HCT116 (cell line): ENCODE results near the gene ANKRD44.

ENCODE experiments used
- CEBPB ChIP-seq: IDR thresholded peaks from 2 replicates; pipeline ENCODE4 v1.6.1; 2012; ENCODE audit warnings: low read depth
- EZH2 ChIP-seq: fragments of 200-600 bp; sonication (generic); IDR thresholded peaks from 2 replicates; pipeline ENCODE4 v1.6.1; 2017; ENCODE audit warnings: antibody characterized with exemption, mixed run types
- EZH2phosphoT487 ChIP-seq: fragments of 200-600 bp; IDR thresholded peaks from 2 replicates; pipeline ENCODE4 v1.6.1; 2018; ENCODE audit warnings: antibody characterized with exemption, borderline replicate concordance
- POLR2A ChIP-seq: IDR thresholded peaks from 2 replicates; pipeline ENCODE4 v1.7.0; 2011; ENCODE audit warnings: borderline replicate concordance; ENCODE audit not compliant: insufficient read depth, insufficient read length; ENCODE audit errors: extremely low read depth
- POLR2AphosphoS5 ChIP-seq: IDR thresholded peaks from 2 replicates; pipeline ENCODE4 v1.6.1; 2011; ENCODE audit warnings: mild to moderate bottlenecking, low read depth, low read length, moderate library complexity
- RAD21 ChIP-seq: IDR thresholded peaks from 2 replicates; pipeline ENCODE4 v1.6.1; 2012; ENCODE audit warnings: low read depth, mild to moderate bottlenecking
- SP1 ChIP-seq: IDR thresholded peaks from 2 replicates; pipeline ENCODE4 v1.6.1; 2012; ENCODE audit warnings: low read depth
- TCF7L2 ChIP-seq: IDR thresholded peaks from 2 replicates; pipeline ENCODE4 v1.7.0; 2011; ENCODE audit warnings: borderline replicate concordance, inconsistent platforms; ENCODE audit not compliant: insufficient read depth, insufficient read length; ENCODE audit errors: extremely low read depth
- YY1 ChIP-seq: IDR thresholded peaks from 2 replicates; pipeline ENCODE4 v1.6.1; 2011; ENCODE audit warnings: low read length, low read depth, moderate library complexity, mild to moderate bottlenecking; ENCODE audit not compliant: insufficient replicate concordance; ENCODE audit errors: extremely low read depth
- TF ChIP-seq, protein P1 (sequence below), 3 experiments: fragments of 200-600 bp in 1 of 3; sonication (generic) in 1 of 3; IDR thresholded peaks in 2 of 3; conservative IDR thresholded peaks in 1 of 3; 2 replicates each; pipeline ENCODE4 v1.5.1; 2012 to 2017; ENCODE audit warnings: low read depth in 2 of 3, low read length in 2 of 3, antibody characterized with exemption in 1 of 3, borderline replicate concordance in 1 of 3, control low read depth in 1 of 3, mild to moderate bottlenecking in 1 of 3, mixed read lengths in 1 of 3, mixed run types in 1 of 3, moderate library complexity in 1 of 3; ENCODE audit not compliant: insufficient read depth in 1 of 3
- TF ChIP-seq, protein P2 (sequence below): IDR thresholded peaks from 2 replicates; pipeline ENCODE4 v1.6.1; 2012

DNA sequence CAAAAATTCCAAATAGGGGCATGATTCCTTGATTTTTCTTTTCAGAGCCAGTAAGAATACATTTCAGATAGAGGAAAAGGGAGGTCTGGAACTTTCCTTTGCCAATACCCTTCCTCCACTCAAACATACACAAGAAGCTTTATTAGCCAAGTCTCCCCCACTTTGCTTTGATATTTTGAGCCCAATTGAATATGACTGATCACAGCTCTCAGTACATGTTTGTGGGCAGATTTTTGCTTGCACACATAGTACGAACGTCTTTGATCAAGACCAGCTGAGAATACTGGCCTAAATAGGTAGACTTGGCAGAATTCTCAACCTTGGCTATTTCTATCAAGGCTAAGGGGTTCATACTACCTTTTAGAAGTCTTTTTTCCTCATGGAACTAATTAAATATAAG is 235.3 kb downstream of the ANKRD44 start:
- TF ChIP-seq, protein P1, sequence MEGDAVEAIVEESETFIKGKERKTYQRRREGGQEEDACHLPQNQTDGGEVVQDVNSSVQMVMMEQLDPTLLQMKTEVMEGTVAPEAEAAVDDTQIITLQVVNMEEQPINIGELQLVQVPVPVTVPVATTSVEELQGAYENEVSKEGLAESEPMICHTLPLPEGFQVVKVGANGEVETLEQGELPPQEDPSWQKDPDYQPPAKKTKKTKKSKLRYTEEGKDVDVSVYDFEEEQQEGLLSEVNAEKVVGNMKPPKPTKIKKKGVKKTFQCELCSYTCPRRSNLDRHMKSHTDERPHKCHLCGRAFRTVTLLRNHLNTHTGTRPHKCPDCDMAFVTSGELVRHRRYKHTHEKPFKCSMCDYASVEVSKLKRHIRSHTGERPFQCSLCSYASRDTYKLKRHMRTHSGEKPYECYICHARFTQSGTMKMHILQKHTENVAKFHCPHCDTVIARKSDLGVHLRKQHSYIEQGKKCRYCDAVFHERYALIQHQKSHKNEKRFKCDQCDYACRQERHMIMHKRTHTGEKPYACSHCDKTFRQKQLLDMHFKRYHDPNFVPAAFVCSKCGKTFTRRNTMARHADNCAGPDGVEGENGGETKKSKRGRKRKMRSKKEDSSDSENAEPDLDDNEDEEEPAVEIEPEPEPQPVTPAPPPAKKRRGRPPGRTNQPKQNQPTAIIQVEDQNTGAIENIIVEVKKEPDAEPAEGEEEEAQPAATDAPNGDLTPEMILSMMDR (IDR thresholded peaks at IDR 0.05 in 2 of 3, conservative IDR thresholded peaks at IDR 0.05 in 1 of 3; ENCODE audit: borderline replicate concordance in 1 of 3, insufficient read depth in 1 of 3, low read depth in 2 of 3, low read length in 2 of 3) = no peak
- TF ChIP-seq EZH2 = no peak
- no peak for TF ChIP-seq POLR2A
- TF ChIP-seq, protein P2, sequence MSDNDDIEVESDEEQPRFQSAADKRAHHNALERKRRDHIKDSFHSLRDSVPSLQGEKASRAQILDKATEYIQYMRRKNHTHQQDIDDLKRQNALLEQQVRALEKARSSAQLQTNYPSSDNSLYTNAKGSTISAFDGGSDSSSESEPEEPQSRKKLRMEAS = no peak
- TF ChIP-seq TCF7L2 = no peak
- TF ChIP-seq EZH2phosphoT487 = no peak
- TF ChIP-seq SP1 = no peak
- no peak for TF ChIP-seq POLR2AphosphoS5
- TF ChIP-seq CEBPB = no peak
- TF ChIP-seq YY1 = no peak
- TF ChIP-seq RAD21 = no peak
